ENCODE data around the gene CAPN6. TPM values are rescaled to one million over a fixed set of nuclear protein-coding genes. Genes with fewer than 3 reads are reported as not detected.

The CAPN6 gene
- polyA plus RNA-seq: 0.03 to 0.06 TPM (median 0.03 TPM) in 3 replicates
- polyA plus RNA-seq (2011; ENCODE audit: low read depth): not detected
- 0.04 TPM in 1 of 2 replicates, not detected in the other for polyA plus RNA-seq (2011; cell fraction: cytosol; rRNA removed)
- polyA plus RNA-seq (2011; cell fraction: nucleus; rRNA removed): 0.03 TPM in 1 of 2 replicates, not detected in the other
- polyA plus RNA-seq (2012; ENCODE audit: low replicate concordance): not detected in 2 replicates
- not detected in 3 replicates for polyA minus RNA-seq
- not detected for polyA minus RNA-seq (2011; cell fraction: cytosol; rRNA and poly(A)+ RNA removed)
- not detected in 2 replicates for polyA minus RNA-seq (2011; cell fraction: nucleus; rRNA and poly(A)+ RNA removed)

- Histone ChIP-seq H3K4me3 (ENCODE audit: control insufficient read depth in 2 of 3, extremely low read depth in 1 of 3, insufficient read depth in 2 of 3, low read depth in 1 of 3, low read length in 3 of 3) (no peak within 1 kb of the TSS), H3K4me1 (ENCODE audit: control insufficient read depth, extremely low read depth, insufficient read depth, low read length) (no peaks in the 10 kb centered on the region), H3K79me2 (ENCODE audit: control insufficient read depth, insufficient read depth, low read length) (no peaks in the 10 kb centered on the region), H2AFZ (ENCODE audit: control insufficient read depth, low read length) (no peak within 1 kb of the TSS), H3K9me1 (ENCODE audit: control insufficient read depth, extremely low read depth, insufficient read depth, low read length) (no peaks in the 10 kb centered on the region), H3K27ac (ENCODE audit: control insufficient read depth, insufficient read depth, low read length) (no peak within 1 kb of the TSS), H3K27me3 (ENCODE audit: control insufficient read depth, extremely low read depth, insufficient read depth, low read length) (no peaks in the 10 kb centered on the region), H4K20me1 (ENCODE audit: control insufficient read depth, extremely low read depth, insufficient read depth, low read length) (no peaks in the 10 kb centered on the region), H3K9me3 (ENCODE audit: control insufficient read depth, low read depth, low read length) (no peaks in the 10 kb centered on the region), H3K9ac (ENCODE audit: control insufficient read depth, extremely low read depth, insufficient read depth, low read length) (no peak within 1 kb of the TSS), H3K4me2 (ENCODE audit: control insufficient read depth, extremely low read depth, insufficient read depth, low read depth, low read length) (no peak within 1 kb of the TSS), H3K36me3 (ENCODE audit: control insufficient read depth in 2 of 2, extremely low read depth in 1 of 2, insufficient read depth in 2 of 2, low read length in 2 of 2) (no peaks in the 10 kb centered on the region)
- FAIRE-seq (no peak), DNase-seq (ENCODE audit: low read depth, low spot score) (no peak)
- dilution Hi-C loops (cut with MboI; ENCODE audit: extremely low pct_ligation_motif_present, low sequenced_read_pairs): no loop called here
- TF ChIP-seq CTCF (optimal IDR thresholded peaks at IDR 0.05 in 1 of 3, IDR thresholded peaks at IDR 0.05 in 1 of 3, conservative IDR thresholded peaks at IDR 0.05 in 1 of 3; ENCODE audit: extremely low read depth in 1 of 3, insufficient read depth in 2 of 3, low read length in 3 of 3) (no peak), EZH2 (IDR thresholded peaks at IDR 0.05; ENCODE audit: low read length) (no peak)
These were observed at the start of gene CAPN6 for GRCh38 chrX:111270339-111270738. Gene CAPN6, minus strand, starts transcription at chrX:111270483. Its CDS starts 6,547 bp downstream, at chrX:111263936.

DNA sequence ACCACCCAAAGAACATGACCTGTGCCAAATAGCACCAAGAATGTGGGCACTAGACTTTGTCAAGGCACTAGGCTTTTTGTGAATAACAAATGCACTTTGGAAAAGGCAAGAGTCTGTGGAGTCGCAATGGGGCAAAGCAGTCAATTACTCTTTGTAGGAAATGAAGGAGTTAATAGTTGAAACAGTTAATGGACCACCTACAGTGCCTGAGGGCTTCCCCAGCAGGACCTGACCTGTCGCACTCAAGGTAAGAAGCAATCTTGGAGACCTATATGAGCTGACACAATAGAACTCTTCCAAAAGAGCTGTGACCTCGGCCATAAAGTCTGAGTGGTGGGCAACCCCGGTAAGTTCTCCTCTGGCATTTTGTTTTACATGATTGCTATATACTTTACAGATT lies 49.2 kb upstream of the CAPN6 start:
- dilution Hi-C loops (cut with MboI; ENCODE audit: extremely low pct_ligation_motif_present, low sequenced_read_pairs): no loop called here

More for the DNA sequence above, 49.2 kb upstream of the CAPN6 start:
- FAIRE-seq (no peak), DNase-seq (ENCODE audit: low read depth, low spot score) (no peak)
- Histone ChIP-seq H3K9me1 (ENCODE audit: control insufficient read depth, extremely low read depth, insufficient read depth, low read length) (no peaks in the 10 kb centered on the region), H3K27me3 (ENCODE audit: control insufficient read depth, extremely low read depth, insufficient read depth, low read length) (peaks cover 4% of the 10 kb centered on the region), H3K79me2 (ENCODE audit: control insufficient read depth, insufficient read depth, low read length) (no peaks in the 10 kb centered on the region), H3K4me1 (ENCODE audit: control insufficient read depth, extremely low read depth, insufficient read depth, low read length) (no peaks in the 10 kb centered on the region), H3K4me3 (ENCODE audit: control insufficient read depth in 2 of 3, extremely low read depth in 1 of 3, insufficient read depth in 2 of 3, low read depth in 1 of 3, low read length in 3 of 3) (no peak overlapping the region), H3K9ac (ENCODE audit: control insufficient read depth, extremely low read depth, insufficient read depth, low read length) (no peak overlapping the region), H3K9me3 (ENCODE audit: control insufficient read depth, low read depth, low read length) (no peaks in the 10 kb centered on the region), H4K20me1 (ENCODE audit: control insufficient read depth, extremely low read depth, insufficient read depth, low read length) (no peaks in the 10 kb centered on the region), H3K4me2 (ENCODE audit: control insufficient read depth, extremely low read depth, insufficient read depth, low read depth, low read length) (no peak overlapping the region), H3K27ac (ENCODE audit: control insufficient read depth, insufficient read depth, low read length) (no peak overlapping the region), H2AFZ (ENCODE audit: control insufficient read depth, low read length) (no peak overlapping the region), H3K36me3 (ENCODE audit: control insufficient read depth in 2 of 2, extremely low read depth in 1 of 2, insufficient read depth in 2 of 2, low read length in 2 of 2) (no peaks in the 10 kb centered on the region)
- no peak for TF ChIP-seq CTCF (optimal IDR thresholded peaks at IDR 0.05 in 1 of 3, IDR thresholded peaks at IDR 0.05 in 1 of 3, conservative IDR thresholded peaks at IDR 0.05 in 1 of 3; ENCODE audit: extremely low read depth in 1 of 3, insufficient read depth in 2 of 3, low read length in 3 of 3)
